Measurements from ENCODE around the gene CRY1. TPM values are rescaled to one million over a fixed set of nuclear protein-coding genes. Genes with fewer than 3 reads are reported as not detected.

Gene CRY1
- total and polyA plus RNA-seq, 9 of the 15 experiments (the other 6 are each of a cell fraction or from before 2014, with no cell fraction given), result 8.7 to 33.3 (median 25.2) TPM

DNA sequence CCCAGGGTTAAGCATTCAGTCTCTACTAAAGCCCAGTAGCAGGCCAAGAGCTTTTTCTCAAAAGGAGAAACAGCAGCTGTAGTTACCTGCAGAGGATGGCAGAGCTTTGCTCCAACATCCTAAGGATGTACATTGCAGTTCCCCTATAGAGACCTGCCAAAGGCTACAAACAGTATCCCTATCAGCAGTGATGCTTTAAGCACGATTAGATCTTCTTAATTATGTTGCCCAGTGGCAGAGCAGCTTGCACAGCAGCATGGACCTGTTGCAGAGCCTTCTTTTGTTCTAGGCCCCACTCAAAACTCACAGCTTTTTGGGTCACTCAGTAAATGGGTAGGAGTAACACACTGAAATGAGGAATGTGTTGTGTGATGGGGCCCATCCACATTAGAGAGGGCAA lies 46.4 kb upstream of the CRY1 start:
- intact Hi-C loops (cut with micrococcal nuclease) (loop anchor here (10.0 kb wide), 1 partner anchor 175 kb away; a partner anchor contains a TSS), in situ Hi-C loops (cut with MboI) (loop anchor here (10.0 kb wide), 1 partner anchor 265 kb away; no protein-coding TSS in a partner anchor)
- Histone ChIP-seq H3K4me3 (no peak overlapping the region), H3K9me1 (ENCODE audit: control insufficient read depth, insufficient read depth, low read length) (no peaks in the 10 kb centered on the region), H3K9me3 (replicated peaks; ENCODE audit: control insufficient read depth, insufficient read depth, low read depth, low read length) (no peaks in the 10 kb centered on the region), H3K4me1 (replicated peaks in 1 of 2; ENCODE audit: control insufficient read depth in 2 of 2, insufficient read depth in 2 of 2, low read length in 2 of 2) (no peaks in the 10 kb centered on the region), H3K27ac (ENCODE audit: extremely low read depth, low read depth, low read length) (no peak overlapping the region), H2AFZ (ENCODE audit: low read depth, low read length) (no peak overlapping the region), H3K79me2 (ENCODE audit: control insufficient read depth, insufficient read depth, low read length) (no peaks in the 10 kb centered on the region), H3K27me3 (ENCODE audit: control insufficient read depth in 2 of 2, insufficient read depth in 2 of 2, low read length in 2 of 2) (peaks cover 0 to 4% of the 10 kb centered on the region in 2 experiments; a peak in 1 of 5 replicates), H3K9ac (ENCODE audit: insufficient read depth in 1 of 2, low read depth in 2 of 2, low read length in 2 of 2) (no peak overlapping the region), H4K20me1 (replicated peaks; ENCODE audit: control insufficient read depth, insufficient read depth, low read length) (no peaks in the 10 kb centered on the region), H3K36me3 (ENCODE audit: control insufficient read depth, insufficient read depth, low read length) (no peaks in the 10 kb centered on the region), H3K4me2 (ENCODE audit: insufficient read depth, low read length) (no peak overlapping the region)
- 0% methylated on average over 1 of the region's 1 CpG for WGBS (ENCODE audit: insufficient coverage, low coverage, missing lambda C conversion rate)
- DNase-seq (ENCODE audit: extremely low read depth in 1 of 4, low spot score in 3 of 4), result no peak
- TF ChIP-seq CBX1 (IDR thresholded peaks at IDR 0.05; ENCODE audit: low read depth), result no peak
- no peak for TF ChIP-seq BCLAF1 (IDR thresholded peaks at IDR 0.05; ENCODE audit: borderline replicate concordance in 1 of 2, control insufficient read depth in 1 of 2, low read depth in 2 of 2, low read length in 1 of 2)
- TF ChIP-seq SIN3A (IDR thresholded peaks at IDR 0.05; ENCODE audit: borderline replicate concordance in 2 of 2, control insufficient read depth in 1 of 2, low read depth in 2 of 2, low read length in 2 of 2), result no peak
- TF ChIP-seq MED1 (CRISPR knock-in tag; IDR thresholded peaks at IDR 0.05; ENCODE audit: borderline replicate concordance), result no peak
- POLR2A ChIA-PET, result interaction anchor here (0.5 to 0.7 kb wide), 2 partner anchors 426 to 472 kb away, joined by 3 read pairs; no protein-coding TSS in a partner anchor
- no peak for ATAC-seq
- no TSS peak for BruUV-seq (replicated peaks)
- FAIRE-seq, result no peak
- CTCF ChIA-PET (ENCODE audit: low intra/inter-chr PET ratio), result no interaction called here

Data from K562 (cell line).